ENCODE data around the gene SCD.
"Not testable (repeated sequence)": the region's sequence is repeated elsewhere in the genome, so short reads cannot be mapped to it uniquely, and the experiment has no call there.

SCD gene

DNA sequence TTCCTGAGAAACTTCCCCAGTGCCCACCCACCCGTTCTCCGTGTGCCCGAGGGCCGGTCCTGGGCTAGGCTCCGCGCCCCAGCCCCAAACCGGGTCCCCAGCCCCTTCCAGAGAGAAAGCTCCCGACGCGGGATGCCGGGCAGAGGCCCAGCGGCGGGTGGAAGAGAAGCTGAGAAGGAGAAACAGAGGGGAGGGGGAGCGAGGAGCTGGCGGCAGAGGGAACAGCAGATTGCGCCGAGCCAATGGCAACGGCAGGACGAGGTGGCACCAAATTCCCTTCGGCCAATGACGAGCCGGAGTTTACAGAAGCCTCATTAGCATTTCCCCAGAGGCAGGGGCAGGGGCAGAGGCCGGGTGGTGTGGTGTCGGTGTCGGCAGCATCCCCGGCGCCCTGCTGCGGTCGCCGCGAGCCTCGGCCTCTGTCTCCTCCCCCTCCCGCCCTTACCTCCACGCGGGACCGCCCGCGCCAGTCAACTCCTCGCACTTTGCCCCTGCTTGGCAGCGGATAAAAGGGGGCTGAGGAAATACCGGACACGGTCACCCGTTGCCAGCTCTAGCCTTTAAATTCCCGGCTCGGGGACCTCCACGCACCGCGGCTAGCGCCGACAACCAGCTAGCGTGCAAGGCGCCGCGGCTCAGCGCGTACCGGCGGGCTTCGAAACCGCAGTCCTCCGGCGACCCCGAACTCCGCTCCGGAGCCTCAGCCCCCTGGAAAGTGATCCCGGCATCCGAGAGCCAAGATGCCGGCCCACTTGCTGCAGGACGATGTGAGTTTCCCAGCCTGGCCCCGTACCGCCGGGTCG, at the start of gene SCD:
SCD (plus strand) TSS at position 469 of the 803 bp plus-strand sequence; CDS start at position 741, 272 bp downstream.
- DNase-seq (ENCODE audit: low read depth) = peak; percentile 96
- TF ChIP-seq, protein P1, sequence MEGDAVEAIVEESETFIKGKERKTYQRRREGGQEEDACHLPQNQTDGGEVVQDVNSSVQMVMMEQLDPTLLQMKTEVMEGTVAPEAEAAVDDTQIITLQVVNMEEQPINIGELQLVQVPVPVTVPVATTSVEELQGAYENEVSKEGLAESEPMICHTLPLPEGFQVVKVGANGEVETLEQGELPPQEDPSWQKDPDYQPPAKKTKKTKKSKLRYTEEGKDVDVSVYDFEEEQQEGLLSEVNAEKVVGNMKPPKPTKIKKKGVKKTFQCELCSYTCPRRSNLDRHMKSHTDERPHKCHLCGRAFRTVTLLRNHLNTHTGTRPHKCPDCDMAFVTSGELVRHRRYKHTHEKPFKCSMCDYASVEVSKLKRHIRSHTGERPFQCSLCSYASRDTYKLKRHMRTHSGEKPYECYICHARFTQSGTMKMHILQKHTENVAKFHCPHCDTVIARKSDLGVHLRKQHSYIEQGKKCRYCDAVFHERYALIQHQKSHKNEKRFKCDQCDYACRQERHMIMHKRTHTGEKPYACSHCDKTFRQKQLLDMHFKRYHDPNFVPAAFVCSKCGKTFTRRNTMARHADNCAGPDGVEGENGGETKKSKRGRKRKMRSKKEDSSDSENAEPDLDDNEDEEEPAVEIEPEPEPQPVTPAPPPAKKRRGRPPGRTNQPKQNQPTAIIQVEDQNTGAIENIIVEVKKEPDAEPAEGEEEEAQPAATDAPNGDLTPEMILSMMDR (IDR thresholded peaks at IDR 0.05; ENCODE audit: insufficient read depth, low read depth, low read length, missing control alignments) = no peak

DNA sequence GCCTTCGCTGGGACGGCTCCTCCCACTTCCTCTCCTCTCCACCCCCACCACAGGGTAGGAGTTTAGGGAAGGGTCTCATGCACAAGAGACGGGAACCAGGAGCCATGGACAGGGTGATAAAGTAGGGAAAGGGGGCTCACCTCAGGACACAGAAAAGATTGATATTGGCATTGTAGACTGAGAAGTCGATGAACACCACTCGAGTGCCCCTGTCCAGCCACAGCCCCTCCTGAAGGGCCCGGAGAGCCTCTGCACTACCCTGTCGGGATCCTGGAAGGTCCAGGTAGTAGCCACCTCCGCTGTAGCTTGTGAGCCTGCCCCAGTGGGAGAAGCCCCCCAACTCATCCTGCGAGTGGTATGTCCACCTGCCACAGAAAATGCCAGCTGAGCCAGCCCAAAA, 49.8 kb upstream of the SCD start:
- TF ChIP-seq, protein P1 (IDR thresholded peaks at IDR 0.05; ENCODE audit: insufficient read depth, low read depth, low read length, missing control alignments) = no peak
- no peak for DNase-seq (ENCODE audit: low read depth)
- H3K4me3 ChIP-seq (ENCODE audit: low read depth, low read length) = no peak overlapping the region

More for the DNA sequence above, at the start of gene SCD:
- peak within 1 kb of the TSS; percentile 67 for H3K4me3 ChIP-seq (ENCODE audit: low read depth, low read length)

DNA sequence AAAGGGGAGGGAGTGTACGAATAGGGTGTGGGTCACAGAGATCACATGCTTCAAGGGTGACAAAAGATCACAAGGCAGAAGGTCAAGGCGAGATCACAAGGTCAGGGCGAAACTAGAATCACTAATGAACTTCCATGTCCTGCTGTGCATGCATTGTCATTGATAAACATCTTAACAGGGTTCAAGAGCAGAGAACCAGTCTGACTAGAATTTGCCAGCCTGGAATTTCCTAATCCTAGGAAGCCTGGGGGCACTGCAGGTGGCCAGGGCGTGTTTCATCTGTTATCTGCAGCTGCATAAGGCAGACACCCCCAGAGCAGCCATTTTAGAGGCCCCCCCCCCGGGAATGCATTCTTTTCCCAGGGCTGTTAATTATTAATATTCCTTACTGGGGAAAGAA, 45.9 kb upstream of the SCD start:
- H3K4me3 ChIP-seq (ENCODE audit: low read depth, low read length); DNase-seq (ENCODE audit: low read depth): not testable (repeated sequence)

DNA sequence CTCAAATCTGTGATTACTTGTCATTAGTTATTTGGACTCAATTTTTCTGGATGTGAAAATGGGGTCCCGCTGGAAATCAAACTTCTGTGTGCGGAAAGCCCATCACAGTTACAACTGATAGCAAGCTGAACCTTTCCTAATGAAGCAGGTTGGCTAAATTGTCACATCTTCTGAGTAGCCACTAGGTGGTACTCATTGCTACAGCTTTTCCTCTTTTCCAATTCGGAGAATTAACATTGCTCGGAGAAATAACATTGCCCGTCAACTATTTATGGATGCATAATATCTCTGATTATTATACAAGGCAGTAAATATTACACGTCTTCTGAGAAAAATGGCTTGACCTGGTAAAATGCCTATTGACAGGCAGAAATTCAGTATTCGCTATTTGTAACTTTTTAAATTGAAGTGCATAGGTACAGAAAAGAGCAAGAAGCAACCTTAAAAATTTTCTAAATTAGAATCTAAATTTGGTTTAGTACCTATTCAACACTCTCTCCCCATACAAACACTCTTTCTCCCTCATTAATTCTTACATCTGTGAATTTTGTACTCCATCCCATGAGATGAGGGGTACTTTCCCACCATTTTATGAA, 43.2 kb upstream of the SCD start:
- DNase-seq (ENCODE audit: low read depth) = peak; percentile 29
- H3K4me3 ChIP-seq (ENCODE audit: low read depth, low read length) = no peak overlapping the region
- TF ChIP-seq, protein P1 (IDR thresholded peaks at IDR 0.05; ENCODE audit: insufficient read depth, low read depth, low read length, missing control alignments) = peak; percentile 57

DNA sequence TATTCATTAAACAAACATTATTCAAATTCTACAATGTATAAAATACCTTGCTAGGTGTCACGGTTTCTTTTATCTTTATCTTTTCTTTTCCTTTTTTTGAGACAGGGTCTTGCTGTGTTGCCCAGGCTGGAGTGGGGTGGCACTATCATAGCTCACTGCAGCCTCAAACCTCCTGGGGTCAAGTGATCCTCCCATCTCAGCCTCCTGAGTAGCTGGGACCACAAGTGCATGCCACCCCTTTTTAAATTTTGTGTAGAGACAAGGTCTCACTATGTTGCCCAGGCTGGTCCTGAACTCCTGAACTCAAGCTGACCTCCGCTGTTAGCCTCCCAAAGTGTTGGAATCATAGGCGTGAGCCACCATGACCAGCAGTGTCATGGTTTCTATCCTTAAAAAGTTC, 42.6 kb upstream of the SCD start:
- DNase-seq (ENCODE audit: low read depth) = no peak

DNA sequence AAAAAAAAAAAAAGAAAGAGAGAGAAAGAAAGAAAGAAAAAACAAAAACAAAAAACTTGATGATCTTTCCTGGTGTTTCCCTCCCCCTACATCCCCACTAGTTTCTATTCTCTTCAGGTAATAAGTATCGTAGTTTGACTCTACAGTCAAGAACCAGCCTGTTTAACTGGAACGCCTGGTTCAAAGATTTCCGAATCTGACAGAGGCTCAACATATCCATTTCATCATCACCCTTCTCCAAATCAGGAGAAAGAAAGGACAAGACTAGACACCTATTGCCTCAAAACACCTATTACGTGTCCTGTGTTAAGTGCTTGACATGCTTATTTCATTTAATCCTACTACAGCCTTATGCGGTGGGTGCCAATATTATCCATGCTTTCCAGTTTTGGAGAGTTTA, 40.2 kb upstream of the SCD start:
- no peak for DNase-seq (ENCODE audit: low read depth)
- TF ChIP-seq, protein P1 (IDR thresholded peaks at IDR 0.05; ENCODE audit: insufficient read depth, low read depth, low read length, missing control alignments) = no peak
- no peak overlapping the region for H3K4me3 ChIP-seq (ENCODE audit: low read depth, low read length)

More for the DNA sequence above, 42.6 kb upstream of the SCD start:
- TF ChIP-seq, protein P1 (IDR thresholded peaks at IDR 0.05; ENCODE audit: insufficient read depth, low read depth, low read length, missing control alignments) = no peak
- no peak overlapping the region for H3K4me3 ChIP-seq (ENCODE audit: low read depth, low read length)

DNA sequence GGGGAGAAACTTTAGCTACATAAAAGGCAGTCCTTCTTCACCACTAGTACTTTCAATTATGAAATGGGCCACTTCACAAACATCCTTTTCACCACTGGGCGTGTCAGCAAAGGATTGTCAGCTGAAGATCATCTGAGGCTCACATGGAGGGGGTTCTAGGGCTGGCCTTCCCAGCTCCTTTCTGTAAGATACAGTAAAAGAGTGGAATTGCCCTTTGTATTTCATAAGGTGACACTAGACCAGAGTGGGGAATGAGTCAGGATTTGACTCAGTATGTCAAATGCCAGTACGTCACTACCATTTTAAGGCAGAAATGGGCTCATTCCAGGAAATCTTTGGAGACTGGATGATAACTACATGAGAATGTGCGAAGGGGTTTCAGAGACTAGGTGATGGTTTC, 39.3 kb upstream of the SCD start:
- no peak overlapping the region for H3K4me3 ChIP-seq (ENCODE audit: low read depth, low read length)
- TF ChIP-seq, protein P1 (IDR thresholded peaks at IDR 0.05; ENCODE audit: insufficient read depth, low read depth, low read length, missing control alignments) = no peak
- DNase-seq (ENCODE audit: low read depth) = no peak

Data from GM12865 (cell line).